Keratinocyte (primary cell): Measurements from ENCODE around the gene DYNLT1. TPM values are rescaled to one million over a fixed set of nuclear protein-coding genes. Genes with fewer than 3 reads are reported as not detected.

Source experiments
- DNase-seq: peaks from one replicate; pipeline ENCODE4 v3.0.0-alpha.2; 2011; ENCODE audit warnings: low read depth, missing footprints, low spot score
- FAIRE-seq: peaks from 2 replicates; lab custom pipeline; 2011; peaks lifted over from hg19 to GRCh38; lab: Jason Lieb, UNC
- H2AFZ ChIP-seq: 2 replicates; pipeline ENCODE4 v1.6.0; 2012; ENCODE audit warnings: low read length, control low read depth, inconsistent platforms; ENCODE audit not compliant: control insufficient read depth
- H3K27ac ChIP-seq: 2 replicates; pipeline ENCODE4 v1.5.1; 2011; ENCODE audit warnings: low read length; ENCODE audit not compliant: control insufficient read depth, insufficient read depth
- H3K27me3 ChIP-seq: 3 replicates; pipeline ENCODE4 v1.6.0; 2011; ENCODE audit warnings: low read length; ENCODE audit not compliant: control insufficient read depth, insufficient read depth; ENCODE audit errors: extremely low read depth
- H3K36me3 ChIP-seq, 2 experiments: 2 replicates in 1 of 2; 3 replicates in 1 of 2; pipeline ENCODE4 v1.5.1; 2011; ENCODE audit warnings: low read length in 2 of 2, mild to moderate bottlenecking in 1 of 2; ENCODE audit not compliant: control insufficient read depth in 2 of 2, insufficient read depth in 2 of 2; ENCODE audit errors: extremely low read depth in 1 of 2
- H3K4me1 ChIP-seq: 3 replicates; pipeline ENCODE4 v1.5.1; 2011; ENCODE audit warnings: low read length; ENCODE audit not compliant: control insufficient read depth, insufficient read depth; ENCODE audit errors: extremely low read depth
- H3K4me2 ChIP-seq: 3 replicates; pipeline ENCODE4 v1.6.0; 2011; ENCODE audit warnings: low read depth, low read length; ENCODE audit not compliant: control insufficient read depth, insufficient read depth; ENCODE audit errors: extremely low read depth
- H3K4me3 ChIP-seq, 3 experiments: fragments of 200-600 bp in 1 of 3; sonication (generic) in 1 of 3; 2 replicates in 2 of 3; 3 replicates in 1 of 3; pipeline ENCODE4 v1.5.1; 2011 to 2016; ENCODE audit warnings: low read length in 3 of 3, mild to moderate bottlenecking in 3 of 3, control low read depth in 2 of 3, inconsistent platforms in 1 of 3, low read depth in 1 of 3, mixed read lengths in 1 of 3, mixed run types in 1 of 3, moderate library complexity in 1 of 3; ENCODE audit not compliant: control insufficient read depth in 2 of 3, insufficient read depth in 2 of 3; ENCODE audit errors: extremely low read depth in 1 of 3
- H3K79me2 ChIP-seq: 2 replicates; pipeline ENCODE4 v1.6.0; 2012; ENCODE audit warnings: low read length; ENCODE audit not compliant: control insufficient read depth, insufficient read depth
- H3K9ac ChIP-seq: 3 replicates; pipeline ENCODE4 v1.6.0; 2011; ENCODE audit warnings: low read length; ENCODE audit not compliant: control insufficient read depth, insufficient read depth; ENCODE audit errors: extremely low read depth
- H3K9me1 ChIP-seq: 3 replicates; pipeline ENCODE4 v1.6.0; 2011; ENCODE audit warnings: low read length; ENCODE audit not compliant: control insufficient read depth, insufficient read depth; ENCODE audit errors: extremely low read depth
- H3K9me3 ChIP-seq: 2 replicates; pipeline ENCODE4 v1.5.1; 2012; ENCODE audit warnings: low read depth, low read length; ENCODE audit not compliant: control insufficient read depth
- H4K20me1 ChIP-seq: 3 replicates; pipeline ENCODE4 v1.6.0; 2011; ENCODE audit warnings: low read length; ENCODE audit not compliant: control insufficient read depth, insufficient read depth; ENCODE audit errors: extremely low read depth
- CTCF ChIP-seq, 3 experiments: IDR thresholded peaks in 1 of 3; conservative IDR thresholded peaks in 1 of 3; optimal IDR thresholded peaks in 1 of 3; 2 replicates in 2 of 3; 3 replicates in 1 of 3; pipeline versions ENCODE3 to v1.5.1; 2011; ENCODE audit warnings: low read length in 3 of 3, mild to moderate bottlenecking in 3 of 3, moderate library complexity in 2 of 3, control low read depth in 1 of 3, inconsistent platforms in 1 of 3; ENCODE audit not compliant: insufficient read depth in 2 of 3; ENCODE audit errors: extremely low read depth in 1 of 3
- EZH2 ChIP-seq: IDR thresholded peaks from one replicate; pipeline ENCODE4 v1.6.1; 2012; ENCODE audit warnings: inconsistent platforms, mild to moderate bottlenecking, low read length, moderate library complexity
- dilution Hi-C: fragments of 300-500 bp; cut with MboI; formaldehyde crosslinking; loops from one replicate; pipeline ENCODE4 v1.7.0; 2020; ENCODE audit warnings: low sequenced_read_pairs; ENCODE audit not compliant: extremely low pct_ligation_motif_present
- polyA plus RNA-seq, 5 experiments: library from polyadenylated mRNA; depleted of rRNA in 3 of 5; stranded (reverse) in 3 of 5; stranded (forward) in 1 of 5; unstranded in 1 of 5; fragments of >200 nt; gene quantifications; 1 replicate in 1 of 5; 2 replicates in 3 of 5; 3 replicates in 1 of 5; pipeline versions ENCODE4 v1.2.1 to v1.2.3, GENCODE V29; 2011 to 2012; ENCODE audit warnings: missing spikeins in 2 of 5, low read depth in 1 of 5, low replicate concordance in 1 of 5

The DYNLT1 gene
- polyA plus RNA-seq, 1 donor (not counting 4 experiments of a cell fraction or from before 2014, with no cell fraction given) = 354 TPM

GRCh38 chr6:158655569-158656450 is 11.3 kb upstream of the DYNLT1 start:
- no peak overlapping the region for H2AFZ ChIP-seq

DNA sequence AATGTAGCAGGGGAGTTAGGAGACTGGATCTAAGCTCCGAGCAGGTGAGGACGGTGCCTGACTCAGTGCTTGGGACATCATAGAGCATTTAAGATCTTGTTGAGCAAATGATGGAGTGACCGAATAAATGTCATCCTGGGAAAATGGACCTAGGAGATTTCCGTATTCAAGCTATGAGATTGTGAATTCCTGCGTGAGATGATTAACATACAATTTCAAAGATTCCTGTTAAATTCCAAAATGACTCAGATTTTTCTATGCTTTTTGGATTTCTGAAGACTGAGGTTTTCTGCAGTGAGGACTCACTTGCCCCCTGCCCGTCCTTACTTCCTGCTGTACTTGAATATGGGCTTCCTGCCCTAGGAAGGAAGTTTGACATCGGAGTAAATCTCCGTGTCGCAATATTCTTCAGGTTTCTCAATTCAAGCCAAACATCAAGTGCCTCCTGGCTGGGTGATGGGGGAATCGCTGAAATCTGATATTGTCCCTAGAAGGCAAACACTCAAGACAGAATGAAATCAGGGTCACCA is 10.5 kb upstream of the DYNLT1 start:
- Histone ChIP-seq H2AFZ (no peak overlapping the region), H3K4me2 (no peak overlapping the region), H3K36me3 (no peaks in the 10 kb centered on the region), H3K4me1 (no peaks in the 10 kb centered on the region), H3K9me1 (no peaks in the 10 kb centered on the region), H3K79me2 (no peaks in the 10 kb centered on the region), H3K9ac (no peak overlapping the region), H3K9me3 (no peaks in the 10 kb centered on the region), H4K20me1 (no peaks in the 10 kb centered on the region), H3K27me3 (no peaks in the 10 kb centered on the region), H3K4me3 (no peak overlapping the region), H3K27ac (no peak overlapping the region)
- dilution Hi-C loops = no loop called here
- DNase-seq (no peak), FAIRE-seq (no peak)
- no peak for TF ChIP-seq EZH2
- TF ChIP-seq CTCF (optimal IDR thresholded peaks at IDR 0.05 in 1 of 3, IDR thresholded peaks at IDR 0.05 in 1 of 3, conservative IDR thresholded peaks at IDR 0.05 in 1 of 3; ENCODE audit: extremely low read depth in 1 of 3, insufficient read depth in 2 of 3, low read length in 3 of 3) = no peak

More at GRCh38 chr6:158655569-158656450, 11.3 kb upstream of the DYNLT1 start:
- Histone ChIP-seq H4K20me1 (no peaks in the 10 kb centered on the region), H3K36me3 (no peaks in the 10 kb centered on the region), H3K9me3 (no peaks in the 10 kb centered on the region), H3K79me2 (no peaks in the 10 kb centered on the region), H3K4me1 (peaks cover 3% of the 10 kb centered on the region), H3K27ac (no peak overlapping the region), H3K27me3 (no peaks in the 10 kb centered on the region), H3K9me1 (no peaks in the 10 kb centered on the region), H3K9ac (no peak overlapping the region), H3K4me2 (no peak overlapping the region), H3K4me3 (no peak overlapping the region)
- FAIRE-seq (no peak), DNase-seq (no peak)
- dilution Hi-C loops = no loop called here
- TF ChIP-seq EZH2 (no peak), CTCF (optimal IDR thresholded peaks at IDR 0.05 in 1 of 3, IDR thresholded peaks at IDR 0.05 in 1 of 3, conservative IDR thresholded peaks at IDR 0.05 in 1 of 3; ENCODE audit: extremely low read depth in 1 of 3, insufficient read depth in 2 of 3, low read length in 3 of 3) (no peak)
